Measurements from ENCODE around the gene FXN.

FXN gene

GRCh38 chr9:69118656-69119055 is 83.1 kb downstream of the FXN start:
- TF ChIP-seq CTCF (IDR thresholded peaks at IDR 0.05; ENCODE audit: insufficient read depth, missing control alignments), result no peak
- FAIRE-seq, result no peak
- no peak for DNase-seq (ENCODE audit: insufficient read length, low spot score)

GRCh38 chr9:69120380-69121154 is 85.0 kb downstream of the FXN start:
- no peak for TF ChIP-seq CTCF (IDR thresholded peaks at IDR 0.05; ENCODE audit: insufficient read depth, missing control alignments)
- no peak for FAIRE-seq
- no peak for DNase-seq (ENCODE audit: insufficient read length, low spot score)

- FAIRE-seq (no peak), DNase-seq (ENCODE audit: insufficient read length, low spot score) (peak; percentile 38)
- TF ChIP-seq CTCF (IDR thresholded peaks at IDR 0.05; ENCODE audit: insufficient read depth, missing control alignments), result no peak
Measured at GRCh38 chr9:69121155-69122081, 85.9 kb downstream of the FXN start.

GRCh38 chr9:69122082-69122548 is 86.6 kb downstream of the FXN start:
- FAIRE-seq (no peak), DNase-seq (ENCODE audit: insufficient read length, low spot score) (no peak)
- TF ChIP-seq CTCF (IDR thresholded peaks at IDR 0.05; ENCODE audit: insufficient read depth, missing control alignments), result no peak

GRCh38 chr9:69122549-69123141 is 87.1 kb downstream of the FXN start:
- TF ChIP-seq CTCF (IDR thresholded peaks at IDR 0.05; ENCODE audit: insufficient read depth, missing control alignments), result no peak
- FAIRE-seq (no peak), DNase-seq (ENCODE audit: insufficient read length, low spot score) (no peak)

GRCh38 chr9:69130456-69131441 is 95.2 kb downstream of the FXN start:
- DNase-seq (ENCODE audit: insufficient read length, low spot score) (no peak), FAIRE-seq (peak; percentile 32)
- no peak for TF ChIP-seq CTCF (IDR thresholded peaks at IDR 0.05; ENCODE audit: insufficient read depth, missing control alignments)
